AG04450 (cell line): ENCODE measurements around the gene IQSEC3. TPM values are rescaled to one million over a fixed set of nuclear protein-coding genes. Genes with fewer than 3 reads are reported as not detected.

Experiments used
- CTCF ChIA-PET: fragments of 300-600, 350-600 bp; formaldehyde crosslinking; extraction: SDS; loops from one replicate; lab custom pipeline; 2022; ENCODE audit warnings: antibody characterized with exemption, inconsistent platforms; lab: Charles Lee
- POLR2A ChIA-PET: fragments of 350-600 bp; formaldehyde crosslinking; extraction: SDS; loops from one replicate; lab custom pipeline; 2021; ENCODE audit warnings: antibody characterized with exemption, inconsistent platforms; lab: Yijun Ruan, JAX
- DNase-seq: peaks from one replicate; pipeline ENCODE4 v3.0.0-alpha.2; 2011; ENCODE audit warnings: low read depth, low spot score
- H3K27ac ChIP-seq: one replicate; pipeline ENCODE4 v1.5.1; 2012; ENCODE audit warnings: low read depth, low read length, control low read depth
- H3K27me3 ChIP-seq: one replicate; pipeline ENCODE4 v1.6.0; 2012; ENCODE audit warnings: low read length; ENCODE audit not compliant: control insufficient read depth, insufficient read depth
- H3K4me3 ChIP-seq: 2 replicates; pipeline ENCODE4 v1.5.1; 2011; ENCODE audit warnings: mild to moderate bottlenecking, low read depth, low read length, control low read depth
- H3K9me3 ChIP-seq: 2 replicates; pipeline ENCODE4 v1.5.1; 2012; ENCODE audit warnings: low read length; ENCODE audit not compliant: control insufficient read depth, insufficient read depth
- CTCF ChIP-seq: IDR thresholded peaks from 2 replicates; pipeline ENCODE4 v1.5.1; 2011; ENCODE audit warnings: low read depth, low read length, control low read depth, inconsistent platforms
- polyA plus RNA-seq: library from polyadenylated mRNA; depleted of rRNA; stranded (reverse); fragments of >200 nt; gene quantifications from 2 replicates; pipeline ENCODE4 v1.2.3, GENCODE V29; 2011

IQSEC3 gene
- polyA plus RNA-seq, 1 experiment: 0.47 TPM

- H3K27ac ChIP-seq: no peak overlapping the region
- DNase-seq: no peak
- no peaks in the 10 kb centered on the region for H3K9me3 ChIP-seq
- CTCF ChIA-PET: no interaction called here
- POLR2A ChIA-PET: no interaction called here
- peaks cover 5% of the 10 kb centered on the region for H3K27me3 ChIP-seq
- no peak overlapping the region for H3K4me3 ChIP-seq
- no peak for TF ChIP-seq CTCF
Observed at GRCh38 chr12:172732-173161, 106.2 kb downstream of the IQSEC3 start.

- no peak for TF ChIP-seq CTCF
- ChIA-PET POLR2A (no interaction called here), CTCF (no interaction called here)
- no peak overlapping the region for H3K4me3 ChIP-seq
- H3K9me3 ChIP-seq: no peaks in the 10 kb centered on the region
- DNase-seq: no peak
- H3K27ac ChIP-seq: no peak overlapping the region
- H3K27me3 ChIP-seq: peaks cover 5% of the 10 kb centered on the region
Observed at GRCh38 chr12:174124-174523, 107.6 kb downstream of the IQSEC3 start.

GRCh38 chr12:174596-174995 lies 108.0 kb downstream of the IQSEC3 start:
- ChIA-PET POLR2A (no interaction called here), CTCF (no interaction called here)
- peaks cover 5% of the 10 kb centered on the region for H3K27me3 ChIP-seq
- H3K9me3 ChIP-seq: no peaks in the 10 kb centered on the region
- no peak overlapping the region for H3K4me3 ChIP-seq
- no peak overlapping the region for H3K27ac ChIP-seq
- DNase-seq: no peak
- TF ChIP-seq CTCF: no peak

GRCh38 chr12:175250-175649 lies 108.7 kb downstream of the IQSEC3 start:
- TF ChIP-seq CTCF: no peak
- peaks cover 5% of the 10 kb centered on the region for H3K27me3 ChIP-seq
- CTCF ChIA-PET: interaction anchor here (0.7 kb wide), 1 partner anchor 253 kb away, joined by 3 read pairs; no protein-coding TSS in a partner anchor
- no peak overlapping the region for H3K4me3 ChIP-seq
- H3K27ac ChIP-seq: no peak overlapping the region
- POLR2A ChIA-PET: no interaction called here
- DNase-seq: no peak
- H3K9me3 ChIP-seq: no peaks in the 10 kb centered on the region

GRCh38 chr12:175759-176158 lies 109.2 kb downstream of the IQSEC3 start:
- Histone ChIP-seq H3K9me3 (no peaks in the 10 kb centered on the region), H3K27me3 (peaks cover 5% of the 10 kb centered on the region), H3K4me3 (no peak overlapping the region), H3K27ac (no peak overlapping the region)
- no peak for DNase-seq
- TF ChIP-seq CTCF: no peak
- ChIA-PET POLR2A (no interaction called here), CTCF (interaction anchor here (0.7 kb wide), 1 partner anchor 253 kb away, joined by 3 read pairs; no protein-coding TSS in a partner anchor)
